Measurements from ENCODE around the gene WNT16. TPM values are rescaled to one million over a fixed set of nuclear protein-coding genes. Genes with fewer than 3 reads are reported as not detected.

The WNT16 gene
- total RNA-seq, 4 donors from 2014 or later, result not detected

- Histone ChIP-seq H3K4me1 (peaks cover 13 to 33% of the 10 kb centered on the region in 2 donors), H3K27ac (no peak overlapping the region), H3K9me3 (no peaks in the 10 kb centered on the region), H3K4me3 (replicated peaks in 1 of 3) (no peak overlapping the region), H3K36me3 (no peaks in the 10 kb centered on the region), H3K27me3 (no peaks in the 10 kb centered on the region)
- intact Hi-C loops (cut with DNase I), result no loop called here
- WGBS, 2 donors, result 86 to 92% methylated on average over 2 of the region's 2 CpGs
- no peak for DNase-seq
- TF ChIP-seq CTCF (IDR thresholded peaks at IDR 0.05) (no peak), POLR2A (IDR thresholded peaks at IDR 0.05) (no peak)
Observed at GRCh38 chr7:121383235-121383910, 54.6 kb downstream of the WNT16 start.

GRCh38 chr7:121384265-121384664 lies 55.5 kb downstream of the WNT16 start:
- 87 to 92% methylated on average over 2 of the region's 2 CpGs for WGBS, 2 donors
- peaks cover 13 to 42% of the 10 kb centered on the region in 2 donors for H3K4me1 ChIP-seq
- intact Hi-C loops (cut with DNase I), result no loop called here
- H3K36me3 ChIP-seq, result no peaks in the 10 kb centered on the region
- TF ChIP-seq POLR2A (IDR thresholded peaks at IDR 0.05), result no peak
- TF ChIP-seq CTCF (IDR thresholded peaks at IDR 0.05), result no peak
- no peak overlapping the region for H3K27ac ChIP-seq
- no peaks in the 10 kb centered on the region for H3K27me3 ChIP-seq
- no peak for DNase-seq
- H3K9me3 ChIP-seq, result no peaks in the 10 kb centered on the region
- H3K4me3 ChIP-seq (replicated peaks in 1 of 3), result no peak overlapping the region

GRCh38 chr7:121385056-121385799 lies 56.4 kb downstream of the WNT16 start:
- Histone ChIP-seq H3K36me3 (no peaks in the 10 kb centered on the region), H3K4me3 (replicated peaks in 1 of 3) (no peak overlapping the region), H3K27me3 (no peaks in the 10 kb centered on the region), H3K4me1 (peaks cover 13 to 47% of the 10 kb centered on the region in 2 donors), H3K9me3 (no peaks in the 10 kb centered on the region), H3K27ac (no peak overlapping the region)
- no peak for DNase-seq
- intact Hi-C loops (cut with DNase I), result no loop called here
- WGBS, 2 donors, result 95% methylated on average over 4 of the region's 4 CpGs
- TF ChIP-seq CTCF (IDR thresholded peaks at IDR 0.05) (no peak), POLR2A (IDR thresholded peaks at IDR 0.05) (no peak)

- 29 to 30% methylated on average over 1 of the region's 1 CpG for WGBS, 2 donors
- intact Hi-C loops (cut with DNase I), result no loop called here
- peaks cover 13 to 47% of the 10 kb centered on the region in 2 donors for H3K4me1 ChIP-seq
Observed at GRCh38 chr7:121385800-121386179, 57.0 kb downstream of the WNT16 start.

More at GRCh38 chr7:121385800-121386179, 57.0 kb downstream of the WNT16 start:
- no peak for DNase-seq
- Histone ChIP-seq H3K36me3 (no peaks in the 10 kb centered on the region), H3K27me3 (no peaks in the 10 kb centered on the region), H3K9me3 (no peaks in the 10 kb centered on the region), H3K4me3 (replicated peaks in 1 of 3) (no peak overlapping the region), H3K27ac (no peak overlapping the region)
- no peak for TF ChIP-seq CTCF (IDR thresholded peaks at IDR 0.05)
- TF ChIP-seq POLR2A (IDR thresholded peaks at IDR 0.05), result no peak

Data from thyroid gland (tissue), 4 donors.